ENCODE results near the gene ZNF10.

GRCh38 chr12:133130808-133131128, 341 bp downstream of the ZNF10 start:
- TF ChIP-seq EZH2phosphoT487 (IDR thresholded peaks at IDR 0.05; ENCODE audit: borderline replicate concordance, low read depth, low read length) (no peak), CTCF (conservative IDR thresholded peaks at IDR 0.05; ENCODE audit: low read length) (no peak)
